ENCODE measurements around the gene CCDC150.
"Not testable (repeated sequence)": the region's sequence is repeated elsewhere in the genome, so short reads cannot be mapped to it uniquely, and the experiment has no call there.

CCDC150 gene

GRCh38 chr2:196702641-196703040 is 63.1 kb downstream of the CCDC150 start:
- CTCF ChIA-PET, result interaction anchor here (1.0 kb wide), 1 partner anchor 110 kb away, joined by 3 read pairs; the partner anchor contains the start of gene HECW2
- POLR2A ChIA-PET, result no interaction called here
- TF ChIP-seq, protein P1, sequence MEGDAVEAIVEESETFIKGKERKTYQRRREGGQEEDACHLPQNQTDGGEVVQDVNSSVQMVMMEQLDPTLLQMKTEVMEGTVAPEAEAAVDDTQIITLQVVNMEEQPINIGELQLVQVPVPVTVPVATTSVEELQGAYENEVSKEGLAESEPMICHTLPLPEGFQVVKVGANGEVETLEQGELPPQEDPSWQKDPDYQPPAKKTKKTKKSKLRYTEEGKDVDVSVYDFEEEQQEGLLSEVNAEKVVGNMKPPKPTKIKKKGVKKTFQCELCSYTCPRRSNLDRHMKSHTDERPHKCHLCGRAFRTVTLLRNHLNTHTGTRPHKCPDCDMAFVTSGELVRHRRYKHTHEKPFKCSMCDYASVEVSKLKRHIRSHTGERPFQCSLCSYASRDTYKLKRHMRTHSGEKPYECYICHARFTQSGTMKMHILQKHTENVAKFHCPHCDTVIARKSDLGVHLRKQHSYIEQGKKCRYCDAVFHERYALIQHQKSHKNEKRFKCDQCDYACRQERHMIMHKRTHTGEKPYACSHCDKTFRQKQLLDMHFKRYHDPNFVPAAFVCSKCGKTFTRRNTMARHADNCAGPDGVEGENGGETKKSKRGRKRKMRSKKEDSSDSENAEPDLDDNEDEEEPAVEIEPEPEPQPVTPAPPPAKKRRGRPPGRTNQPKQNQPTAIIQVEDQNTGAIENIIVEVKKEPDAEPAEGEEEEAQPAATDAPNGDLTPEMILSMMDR (IDR thresholded peaks at IDR 0.05; ENCODE audit: insufficient read depth, low read length, missing control alignments), result no peak
- DNase-seq (ENCODE audit: low read depth, low spot score), result no peak
- no peak overlapping the region for H3K4me3 ChIP-seq (ENCODE audit: low read depth, low read length)

DNA sequence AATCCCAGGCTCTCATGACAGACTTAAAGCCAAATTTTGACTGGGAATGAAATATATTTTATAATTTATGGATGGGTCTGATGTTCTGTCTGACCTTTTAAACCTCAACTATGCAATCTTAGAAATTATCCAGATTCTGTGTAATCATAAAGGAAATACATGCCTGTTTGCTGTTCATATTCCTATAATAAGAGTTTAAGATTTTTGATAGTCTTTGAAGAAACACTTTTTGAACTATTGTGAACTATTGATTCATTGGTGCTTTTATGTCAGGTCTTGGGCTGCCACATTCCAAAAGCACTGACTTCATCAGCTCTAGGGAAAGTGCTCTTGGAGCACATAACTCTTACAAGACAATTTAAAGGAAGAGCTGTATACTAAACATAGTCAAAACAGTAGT is 64.2 kb downstream of the CCDC150 start:
- TF ChIP-seq, protein P1 (IDR thresholded peaks at IDR 0.05; ENCODE audit: insufficient read depth, low read length, missing control alignments), result no peak
- DNase-seq (ENCODE audit: low read depth, low spot score), result no peak
- ChIA-PET CTCF (interaction anchor here (0.6 kb wide), 1 partner anchor 308 kb away, joined by 3 read pairs; no protein-coding TSS in a partner anchor), POLR2A (no interaction called here)
- no peak overlapping the region for H3K4me3 ChIP-seq (ENCODE audit: low read depth, low read length)

- POLR2A ChIA-PET; H3K4me3 ChIP-seq (ENCODE audit: low read depth, low read length); CTCF ChIA-PET; DNase-seq (ENCODE audit: low read depth, low spot score): not testable (repeated sequence)
Observed at GRCh38 chr2:196710056-196710455, 70.5 kb downstream of the CCDC150 start.

DNA sequence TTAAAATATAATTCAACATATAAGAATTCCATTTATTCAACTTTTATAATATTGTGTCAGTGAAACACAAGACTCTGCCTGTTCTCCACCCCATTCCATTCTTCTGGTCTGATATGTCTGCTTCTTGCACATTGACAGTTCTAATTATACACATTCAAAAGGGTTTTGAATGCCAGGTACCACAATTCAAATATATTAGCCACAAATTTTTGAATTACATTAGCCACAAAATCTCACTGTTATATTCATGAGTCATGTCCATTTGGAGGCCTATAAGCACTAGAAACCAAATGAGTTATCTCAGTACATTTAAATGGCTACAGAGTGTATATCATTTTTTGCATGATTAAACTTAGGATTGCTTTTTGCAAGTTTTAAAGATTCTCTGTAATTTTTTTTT is 72.1 kb downstream of the CCDC150 start:
- TF ChIP-seq, protein P1 (IDR thresholded peaks at IDR 0.05; ENCODE audit: insufficient read depth, low read length, missing control alignments), result no peak
- ChIA-PET POLR2A (no interaction called here), CTCF (no interaction called here)
- DNase-seq (ENCODE audit: low read depth, low spot score), result no peak
- H3K4me3 ChIP-seq (ENCODE audit: low read depth, low read length), result no peak overlapping the region

GRCh38 chr2:196712867-196713266 is 73.4 kb downstream of the CCDC150 start:
- POLR2A ChIA-PET, result no interaction called here
- TF ChIP-seq, protein P1 (IDR thresholded peaks at IDR 0.05; ENCODE audit: insufficient read depth, low read length, missing control alignments), result no peak
- H3K4me3 ChIP-seq (ENCODE audit: low read depth, low read length), result no peak overlapping the region
- DNase-seq (ENCODE audit: low read depth, low spot score), result no peak
- CTCF ChIA-PET, result no interaction called here

DNA sequence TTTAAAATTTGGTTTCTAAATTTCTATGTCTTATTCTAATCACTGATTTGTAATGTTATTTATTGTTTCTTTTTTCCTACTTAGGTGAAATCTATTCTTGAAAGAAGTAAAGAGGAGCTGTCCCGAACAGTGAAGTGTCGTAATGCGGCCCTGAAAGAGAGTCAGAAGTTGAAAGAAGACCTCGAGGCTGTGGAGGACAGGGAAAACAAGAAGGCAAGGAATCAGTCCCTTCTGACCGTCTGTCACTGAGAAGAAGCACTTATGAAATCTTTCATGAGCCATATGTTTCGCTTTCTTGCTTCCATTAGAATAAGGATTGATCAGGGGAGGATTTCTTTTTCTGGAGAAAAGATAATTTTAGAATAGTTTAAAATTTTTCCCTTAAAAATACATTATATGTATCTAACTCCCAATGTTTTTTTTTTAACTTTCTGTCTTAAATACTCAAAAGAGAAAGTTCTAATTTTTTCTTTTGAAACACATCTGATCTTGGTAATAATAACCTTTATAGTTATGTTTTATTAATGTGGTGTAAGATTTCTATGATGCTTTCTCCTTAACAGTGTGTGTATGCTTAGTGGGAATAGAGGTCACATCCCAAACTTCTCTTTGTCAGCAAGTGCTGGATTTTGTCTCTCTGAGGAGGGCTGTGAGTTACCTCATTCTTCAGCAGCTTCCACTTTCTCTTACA is 79.0 kb downstream of the CCDC150 start:
- TF ChIP-seq, protein P1 (IDR thresholded peaks at IDR 0.05; ENCODE audit: insufficient read depth, low read length, missing control alignments), result no peak
- POLR2A ChIA-PET, result no interaction called here
- H3K4me3 ChIP-seq (ENCODE audit: low read depth, low read length), result no peak overlapping the region
- CTCF ChIA-PET, result interaction anchor here (1.0 to 1.6 kb wide), 5 partner anchors 12 to 126 kb away, joined by 3 to 7 read pairs (median 3); partner anchors contain the start of gene CCDC150
- no peak for DNase-seq (ENCODE audit: low read depth, low spot score)
